CD4-positive, alpha-beta T cell treated with Interferon alpha-2 for 1 hour (primary cell): Measurements from ENCODE around the gene DLX6.

Source experiments
- DNase-seq, 2 donors: peaks; one replicate each; pipeline ENCODE4 v3.0.0-alpha.2; 2020 to 2022

Gene DLX6

GRCh38 chr7:96996111-96996957, 9.0 kb upstream of the DLX6 start:
- DNase-seq: no peak

GRCh38 chr7:96996958-96997511, 8.3 kb upstream of the DLX6 start:
- no peak for DNase-seq

- no peak for DNase-seq
Observed at GRCh38 chr7:96997512-96998032, 7.8 kb upstream of the DLX6 start.

DNA sequence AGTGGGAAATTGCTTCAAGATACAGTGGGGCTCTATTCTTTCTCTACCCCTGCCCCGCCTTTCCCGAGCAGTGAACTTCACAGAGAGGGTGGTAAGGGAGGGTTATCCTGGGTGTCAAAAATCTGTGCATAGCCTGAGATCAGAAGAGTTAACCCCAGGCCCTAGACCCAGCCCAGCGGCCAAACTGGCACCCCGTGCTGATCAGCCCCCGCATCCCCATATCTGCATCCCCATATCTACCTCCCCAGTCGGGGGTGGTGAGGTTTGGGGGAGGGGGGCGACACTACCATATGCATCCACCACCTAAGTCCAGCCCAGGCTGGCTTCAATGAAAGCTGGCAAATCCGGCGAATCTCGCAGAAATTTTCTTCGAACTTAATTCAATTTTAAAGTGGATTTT, 7.0 kb upstream of the DLX6 start:
- DNase-seq: no peak

DNA sequence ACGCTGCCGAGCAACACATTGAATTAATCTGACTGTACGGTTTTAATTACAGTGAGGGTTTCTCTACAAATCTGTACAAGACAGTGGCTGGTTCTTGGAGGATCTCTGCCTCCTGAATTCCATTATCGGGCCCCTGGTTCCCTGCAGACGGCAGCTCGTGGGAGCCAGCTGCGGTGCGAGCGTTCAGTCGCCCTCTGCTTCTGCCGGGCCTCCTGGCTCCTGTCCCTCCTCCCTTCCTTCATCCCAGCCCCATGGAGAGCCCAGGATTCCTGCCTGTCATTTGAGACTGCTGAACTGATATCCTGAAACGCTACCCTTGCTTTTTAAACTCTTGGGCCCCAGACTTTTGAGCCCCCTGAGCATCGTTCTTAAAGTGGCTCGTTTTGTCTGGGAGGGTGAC, 6.6 kb upstream of the DLX6 start:
- no peak for DNase-seq

DNA sequence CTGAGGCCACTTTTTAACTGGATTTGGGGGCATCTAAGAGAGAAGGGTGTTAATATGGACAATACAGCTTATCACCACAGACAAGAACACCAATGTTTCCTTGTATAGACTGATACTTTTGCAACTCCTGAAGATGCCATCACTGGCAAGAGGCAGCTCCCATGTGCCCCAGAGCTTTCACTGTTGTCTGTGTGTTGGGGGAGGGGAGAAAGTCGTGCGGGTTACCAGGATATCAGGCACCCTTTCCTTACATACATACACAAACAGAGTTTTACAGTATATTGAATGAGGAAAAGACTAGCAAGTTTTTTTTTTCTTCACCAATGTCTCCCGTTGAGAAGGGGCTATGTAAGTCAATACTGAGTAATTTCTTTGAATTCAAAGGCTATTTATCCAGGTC, 4.1 kb upstream of the DLX6 start:
- DNase-seq: no peak

- DNase-seq: no peak
Observed at GRCh38 chr7:97001656-97002554, 3.4 kb upstream of the DLX6 start.

DNA sequence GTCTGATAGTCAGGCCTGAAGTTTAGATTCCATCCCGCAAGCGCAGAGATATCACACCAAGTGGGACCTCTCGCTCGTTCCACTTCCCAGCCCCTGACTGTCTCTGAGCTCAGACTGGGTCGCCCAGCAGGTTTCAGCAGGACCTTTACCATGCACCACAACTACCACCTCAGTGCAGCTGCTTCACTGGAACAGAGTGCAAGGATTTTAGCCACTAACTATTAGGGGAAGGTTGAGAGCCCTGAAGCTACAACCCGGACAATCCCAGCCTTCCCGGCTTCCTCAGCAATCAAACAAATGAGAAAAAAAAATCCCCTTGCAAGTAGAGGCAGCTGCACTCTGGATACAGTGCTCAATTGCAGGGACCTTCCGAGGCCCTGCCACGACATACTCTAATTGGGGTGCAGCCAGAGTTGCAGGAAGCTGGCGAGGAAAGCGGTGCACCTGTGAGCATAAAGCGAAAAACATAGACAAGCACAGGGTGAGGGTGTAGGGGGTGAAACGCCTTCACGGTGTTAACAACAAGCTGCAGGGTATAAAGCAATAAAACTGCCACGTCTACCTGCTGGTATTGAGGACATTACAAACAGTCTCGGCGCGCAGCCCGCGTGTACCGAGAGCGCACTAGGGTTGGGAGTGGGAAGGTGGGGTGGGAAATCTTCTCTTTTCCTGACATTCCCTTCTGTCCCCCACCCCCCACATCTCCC, 2.6 kb upstream of the DLX6 start:
- no peak for DNase-seq

GRCh38 chr7:97003262-97004246, 1.8 kb upstream of the DLX6 start:
- no peak for DNase-seq

GRCh38 chr7:97004247-97005182, 838 bp upstream of the DLX6 start:
- no peak for DNase-seq

- DNase-seq: peak in 1 of 2 donors; percentile 31
Observed at GRCh38 chr7:97006055-97006815, 882 bp downstream of the DLX6 start.

DNA sequence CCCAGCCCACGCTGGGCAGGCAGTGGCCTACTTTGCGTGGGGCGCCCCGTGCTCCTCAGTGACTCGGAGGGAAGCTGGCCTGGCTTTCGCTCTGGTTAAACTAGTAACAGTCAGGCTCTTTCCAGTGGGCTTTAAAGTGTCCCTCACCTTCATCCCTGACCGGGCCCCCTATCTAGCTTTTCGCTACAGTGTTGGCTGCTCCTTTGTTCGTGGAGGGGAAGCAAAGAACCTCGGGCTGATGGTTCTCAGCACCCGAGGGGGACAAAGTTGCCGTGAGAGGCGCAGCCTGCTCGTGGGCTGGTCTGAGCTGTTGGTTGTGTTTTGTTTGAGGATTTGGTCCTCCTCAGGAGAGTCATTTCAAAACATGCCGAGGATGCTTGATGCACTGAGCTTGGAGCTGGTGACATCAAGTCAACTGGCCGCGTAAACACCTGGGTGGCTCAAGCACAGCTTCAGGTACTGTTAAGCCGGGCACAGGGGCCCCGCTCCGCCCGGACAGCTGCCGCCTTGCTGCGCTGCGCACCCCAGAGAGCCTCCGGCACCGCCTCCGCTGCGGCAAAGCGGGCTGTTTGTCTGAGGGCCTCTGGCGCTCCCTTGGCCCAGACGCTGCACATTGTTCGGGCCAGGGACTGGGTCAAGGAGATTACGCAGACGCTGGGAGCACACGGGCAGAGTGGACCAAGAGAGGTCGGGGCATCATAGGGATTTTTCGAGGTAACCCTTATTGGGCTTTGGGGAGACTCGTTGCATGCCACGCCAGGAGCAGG, 1.6 kb downstream of the DLX6 start:
- no peak for DNase-seq

DNA sequence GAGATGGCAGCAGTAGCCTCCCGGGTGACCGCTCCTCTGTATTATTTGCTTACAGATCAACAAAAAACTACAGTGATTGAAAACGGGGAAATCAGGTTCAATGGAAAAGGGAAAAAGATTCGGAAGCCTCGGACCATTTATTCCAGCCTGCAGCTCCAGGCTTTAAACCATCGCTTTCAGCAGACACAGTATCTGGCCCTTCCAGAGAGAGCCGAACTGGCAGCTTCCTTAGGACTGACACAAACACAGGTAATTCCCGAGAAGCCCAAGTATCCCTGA, 2.2 kb downstream of the DLX6 start:
- DNase-seq: no peak

- DNase-seq: no peak
Observed at GRCh38 chr7:97008275-97008917, 3.0 kb downstream of the DLX6 start.

- DNase-seq: no peak
Observed at GRCh38 chr7:97009753-97010732, 4.7 kb downstream of the DLX6 start.

- DNase-seq: no peak
Observed at GRCh38 chr7:97011104-97011503, 5.8 kb downstream of the DLX6 start.
